GM23338 (cell line): ENCODE measurements around the gene PTPRE. TPM values are rescaled to one million over a fixed set of nuclear protein-coding genes. Genes with fewer than 3 reads are reported as not detected.

ENCODE experiments used
- ATAC-seq: fragments of 200-7000 bp; cut with Tn5 transposase; 3 replicates; pipeline ENCODE4 v1.9.1; 2020
- DNase-seq: peaks from one replicate; pipeline ENCODE4 v3.0.0-alpha.2; 2015; ENCODE audit warnings: low spot score
- H2AFZ ChIP-seq: fragments of 200-600 bp; sonication (generic); 2 replicates; pipeline ENCODE4 v1.8.0; 2016; ENCODE audit warnings: antibody characterized with exemption, mild to moderate bottlenecking, moderate library complexity
- H3F3A ChIP-seq: fragments of 200-600 bp; sonication (generic); replicated peaks from 2 replicates; pipeline ENCODE4 v1.8.0; 2017; ENCODE audit warnings: antibody characterized with exemption, mixed run types, low read depth
- H3K27ac ChIP-seq: fragments of 200-600 bp; sonication (generic); 2 replicates; pipeline ENCODE4 v1.6.1; 2016; ENCODE audit warnings: low read depth
- H3K27me3 ChIP-seq: fragments of 200-600 bp; sonication (generic); 2 replicates; pipeline ENCODE4 v1.8.0; 2016; ENCODE audit warnings: mild to moderate bottlenecking, mixed run types, moderate library complexity; ENCODE audit not compliant: insufficient read depth
- H3K36me3 ChIP-seq: fragments of 200-600 bp; sonication (generic); 2 replicates; pipeline ENCODE4 v1.8.0; 2016; ENCODE audit warnings: mild to moderate bottlenecking; ENCODE audit not compliant: insufficient read depth
- H3K4me1 ChIP-seq: fragments of 200-600 bp; sonication (generic); 2 replicates; pipeline ENCODE4 v1.8.0; 2016; ENCODE audit warnings: mild to moderate bottlenecking, moderate library complexity; ENCODE audit not compliant: insufficient read depth
- H3K4me2 ChIP-seq: fragments of 200-600 bp; sonication (generic); 2 replicates; pipeline ENCODE4 v1.7.1; 2017; ENCODE audit warnings: mixed run types
- H3K4me3 ChIP-seq: fragments of 200-600 bp; sonication (generic); 2 replicates; pipeline ENCODE4 v1.6.1; 2016; ENCODE audit warnings: mixed run types
- H3K79me2 ChIP-seq: fragments of 200-600 bp; sonication (generic); replicated peaks from 2 replicates; pipeline ENCODE4 v1.8.0; 2017; ENCODE audit warnings: mild to moderate bottlenecking; ENCODE audit not compliant: insufficient read depth
- H3K9me2 ChIP-seq: fragments of 200-600 bp; sonication (generic); 2 replicates; pipeline ENCODE4 v1.8.0; 2017; ENCODE audit not compliant: insufficient read depth
- H4K20me1 ChIP-seq: fragments of 200-600 bp; sonication (generic); replicated peaks from 2 replicates; pipeline ENCODE4 v1.8.0; 2017; ENCODE audit warnings: mild to moderate bottlenecking; ENCODE audit not compliant: insufficient read depth
- H3K27ac Mint-ChIP-seq: 2 replicates; pipeline ENCODE4 v1.8.0; 2020; ENCODE audit warnings: inconsistent platforms, mild to moderate bottlenecking, moderate library complexity, mixed read lengths
- H3K27me3 Mint-ChIP-seq: 3 replicates; pipeline ENCODE4 v1.8.0; 2022; ENCODE audit warnings: low read depth, mild to moderate bottlenecking, moderate library complexity, mixed read lengths, inconsistent platforms; ENCODE audit not compliant: insufficient read depth, poor library complexity
- H3K36me3 Mint-ChIP-seq: 3 replicates; pipeline ENCODE4 v1.8.0; 2021; ENCODE audit warnings: low read depth, mild to moderate bottlenecking, inconsistent platforms, moderate library complexity, mixed read lengths
- H3K4me1 Mint-ChIP-seq: 3 replicates; pipeline ENCODE4 v1.8.0; 2020; ENCODE audit warnings: mild to moderate bottlenecking, inconsistent platforms, mixed read lengths
- H3K4me3 Mint-ChIP-seq: 3 replicates; pipeline ENCODE4 v1.8.0; 2021; ENCODE audit warnings: moderate library complexity, mild to moderate bottlenecking, inconsistent platforms, mixed read lengths
- H3K9me3 Mint-ChIP-seq: 3 replicates; pipeline ENCODE4 v1.8.0; 2020; ENCODE audit warnings: moderate library complexity, mild to moderate bottlenecking, inconsistent platforms, mixed read lengths
- CTCF ChIP-seq, 2 experiments: fragments of 200-600 bp in 1 of 2; sonication (generic) in 1 of 2; conservative IDR thresholded peaks; 2 replicates each; pipeline versions ENCODE4 v1.5.1 to v1.6.1; 2016 to 2017; ENCODE audit warnings: antibody characterized with exemption in 2 of 2, low read depth in 2 of 2, mild to moderate bottlenecking in 2 of 2, moderate library complexity in 1 of 2
- ETS1 ChIP-seq: IDR thresholded peaks from 2 replicates; pipeline ENCODE4 v1.6.1; 2016; ENCODE audit warnings: antibody characterized with exemption
- EZH2 ChIP-seq: fragments of 200-600 bp; sonication (generic); IDR thresholded peaks from one replicate; pipeline ENCODE4 v1.8.0; 2017; ENCODE audit warnings: antibody characterized with exemption, mild to moderate bottlenecking, low read depth; ENCODE audit not compliant: unreplicated experiment
- EZH2phosphoT487 ChIP-seq: fragments of 200-600 bp; sonication (generic); IDR thresholded peaks from one replicate; pipeline ENCODE4 v1.8.1; 2018; ENCODE audit warnings: antibody characterized with exemption; ENCODE audit not compliant: unreplicated experiment
- JUNB ChIP-seq: IDR thresholded peaks from one replicate; pipeline ENCODE4 v1.6.1; 2016; ENCODE audit warnings: antibody characterized with exemption; ENCODE audit not compliant: unreplicated experiment
- NANOG ChIP-seq: IDR thresholded peaks from 2 replicates; pipeline ENCODE4 v1.6.1; 2016; ENCODE audit warnings: antibody characterized with exemption, borderline replicate concordance
- POLR2AphosphoS5 ChIP-seq: IDR thresholded peaks from 2 replicates; pipeline ENCODE4 v1.6.1; 2016; ENCODE audit warnings: antibody characterized with exemption, low read depth
- REST ChIP-seq: IDR thresholded peaks from one replicate; pipeline ENCODE4 v1.6.1; 2018; ENCODE audit warnings: antibody characterized with exemption; ENCODE audit not compliant: unreplicated experiment
- ZNF114 ChIP-seq: fragments of 250-450 bp; sonication (Bioruptor Pico); IDR thresholded peaks from 2 replicates; pipeline ENCODE4 v1.5.0; 2020; ENCODE audit warnings: mild to moderate bottlenecking, moderate library complexity
- ZNF331 ChIP-seq: fragments of 250-450 bp; sonication (Bioruptor Pico); IDR thresholded peaks from 2 replicates; pipeline ENCODE4 v1.5.0; 2020; ENCODE audit warnings: low read depth, mild to moderate bottlenecking, moderate library complexity
- polyA plus RNA-seq: library from polyadenylated mRNA; unstranded; fragments of >200 nt; fragmentation: Nextera tagmentation; extraction: Ambion mirVana; gene quantifications from 2 replicates; pipeline ENCODE4 v1.2.1, GENCODE V29; 2016
- total RNA-seq: library from RNA; depleted of rRNA; stranded (reverse); fragments of >200 nt; shearing (Covaris generic); gene quantifications from 2 replicates; pipeline ENCODE4 v1.2.3, GENCODE V29; 2014

Gene PTPRE
- total and polyA plus RNA-seq, 2 experiments from 2014 or later = 0.34 to 0.42 TPM

DNA sequence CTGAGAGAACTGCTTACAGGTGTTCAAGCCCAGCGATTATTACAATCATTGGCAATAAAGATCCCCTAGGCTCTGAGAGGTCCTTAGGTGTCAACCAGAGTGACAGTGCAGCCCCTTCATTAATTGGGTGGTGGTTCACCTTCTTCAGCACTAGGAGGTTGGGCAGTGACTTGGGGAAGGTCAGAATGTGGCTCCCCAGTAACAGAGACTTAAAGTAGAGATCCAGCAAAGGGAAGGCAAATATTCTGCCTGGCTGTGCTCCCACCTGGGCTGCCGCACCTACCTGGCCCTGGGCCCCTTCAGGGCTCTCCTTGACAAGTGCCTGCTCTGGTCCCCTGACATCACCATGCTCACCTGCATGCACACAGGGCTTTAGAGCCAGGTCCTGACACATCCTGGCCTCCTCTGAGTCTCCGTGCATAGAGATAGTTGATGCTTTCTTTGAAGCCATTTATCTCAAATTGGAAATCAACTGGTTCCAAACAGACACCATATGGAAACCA lies 16.0 kb upstream of the PTPRE start:
- DNase-seq = no peak
- H3K4me1 Mint-ChIP-seq = 0 out of 3 replicates have a peak, but pooled peaks cover 4% of the 10 kb centered on the region
- Histone ChIP-seq H3K4me3 (no peak overlapping the region), H4K20me1 (no peaks in the 10 kb centered on the region), H3K27me3 (no peaks in the 10 kb centered on the region), H3K9me2 (no peaks in the 10 kb centered on the region), H2AFZ (no peak overlapping the region; the same call in 1 of the 2 replicates), H3K36me3 (no peaks in the 10 kb centered on the region), H3K79me2 (no peaks in the 10 kb centered on the region), H3K4me2 (no peak overlapping the region), H3K4me1 (no peaks in the 10 kb centered on the region), H3K27ac (no peak overlapping the region), H3F3A (no peaks in the 10 kb centered on the region)
- TF ChIP-seq ZNF331 (CRISPR knock-in tag) (no peak), JUNB (no peak), REST (no peak), EZH2phosphoT487 (no peak), POLR2AphosphoS5 (no peak), NANOG (no peak)
- no peak for ATAC-seq
- peaks cover 3% of the 10 kb centered on the region for H3K27me3 Mint-ChIP-seq
- no peaks in the 10 kb centered on the region for H3K9me3 Mint-ChIP-seq
- H3K4me3 Mint-ChIP-seq = no peak overlapping the region
- H3K27ac Mint-ChIP-seq = no peak overlapping the region
- H3K36me3 Mint-ChIP-seq = no peaks in the 10 kb centered on the region

- peaks cover under 1% of the 10 kb centered on the region for H3K27me3 Mint-ChIP-seq
- no peaks in the 10 kb centered on the region for H3K36me3 ChIP-seq
- H3K27ac ChIP-seq = no peak within 1 kb of the TSS
- ATAC-seq (no peak), DNase-seq (no peak)
- H3K4me3 ChIP-seq = no peak within 1 kb of the TSS
- H2AFZ ChIP-seq = no peak within 1 kb of the TSS
- no peaks in the 10 kb centered on the region for H3K36me3 Mint-ChIP-seq
- H3K9me2 ChIP-seq = no peaks in the 10 kb centered on the region; the same call in 1 of the 2 replicates
- H3K4me1 Mint-ChIP-seq = 0 out of 3 replicates have a peak, but pooled peaks cover under 1% of the 10 kb centered on the region
- H3K9me3 Mint-ChIP-seq = no peaks in the 10 kb centered on the region
- no peak within 1 kb of the TSS for H3K4me2 ChIP-seq
- no peaks in the 10 kb centered on the region for H3K4me1 ChIP-seq
- H3K27ac Mint-ChIP-seq = no peak within 1 kb of the TSS
- H3F3A ChIP-seq = no peaks in the 10 kb centered on the region
- H3K27me3 ChIP-seq = no peaks in the 10 kb centered on the region
- H3K79me2 ChIP-seq = no peaks in the 10 kb centered on the region
- H3K4me3 Mint-ChIP-seq = no peak within 1 kb of the TSS
- no peaks in the 10 kb centered on the region for H4K20me1 ChIP-seq
- no peak for TF ChIP-seq EZH2
- TF ChIP-seq POLR2AphosphoS5 = no peak
- TF ChIP-seq ETS1 = no peak
- TF ChIP-seq ZNF114 = no peak
- no peak for TF ChIP-seq CTCF (conservative IDR thresholded peaks at IDR 0.05; ENCODE audit: low read depth in 2 of 2)
Observed at GRCh38 chr10:127892743-127893142, 14.2 kb upstream of the PTPRE start, which contains the start of gene CLRN3. TSS of gene CLRN3 (minus strand) at chr10:127892941. CDS start at chr10:127892784, 157 bp downstream.
